GM12873 (cell line): Measurements from ENCODE around the gene GIMAP4.

Source experiments
- CTCF ChIP-seq: IDR thresholded peaks from 2 replicates; pipeline ENCODE4 v1.5.1; 2012; ENCODE audit warnings: low read depth, mild to moderate bottlenecking, moderate library complexity, low read length, control low read depth; ENCODE audit not compliant: insufficient read depth; ENCODE audit errors: missing control alignments

The GIMAP4 gene

DNA sequence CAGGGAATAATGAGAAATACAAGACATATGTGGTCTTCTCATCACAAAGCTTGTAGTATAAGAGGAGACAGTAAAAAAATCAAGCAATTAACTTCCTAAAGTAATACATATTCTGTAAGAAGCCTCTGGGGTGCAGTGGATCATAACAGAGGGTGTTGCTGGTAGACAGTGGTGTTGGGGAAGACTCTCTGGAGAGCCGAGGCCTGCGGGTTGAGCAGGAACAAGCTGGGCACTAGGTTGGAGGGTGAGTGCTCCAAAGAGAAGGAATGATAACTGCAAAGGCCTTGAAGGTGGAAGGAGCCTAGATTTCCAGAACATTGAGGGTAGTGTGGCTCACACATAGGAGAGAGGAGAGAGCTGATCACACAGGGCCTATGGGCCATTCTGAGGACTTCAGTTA lies 1.5 kb downstream of the GIMAP4 start:
- TF ChIP-seq CTCF, result no peak

DNA sequence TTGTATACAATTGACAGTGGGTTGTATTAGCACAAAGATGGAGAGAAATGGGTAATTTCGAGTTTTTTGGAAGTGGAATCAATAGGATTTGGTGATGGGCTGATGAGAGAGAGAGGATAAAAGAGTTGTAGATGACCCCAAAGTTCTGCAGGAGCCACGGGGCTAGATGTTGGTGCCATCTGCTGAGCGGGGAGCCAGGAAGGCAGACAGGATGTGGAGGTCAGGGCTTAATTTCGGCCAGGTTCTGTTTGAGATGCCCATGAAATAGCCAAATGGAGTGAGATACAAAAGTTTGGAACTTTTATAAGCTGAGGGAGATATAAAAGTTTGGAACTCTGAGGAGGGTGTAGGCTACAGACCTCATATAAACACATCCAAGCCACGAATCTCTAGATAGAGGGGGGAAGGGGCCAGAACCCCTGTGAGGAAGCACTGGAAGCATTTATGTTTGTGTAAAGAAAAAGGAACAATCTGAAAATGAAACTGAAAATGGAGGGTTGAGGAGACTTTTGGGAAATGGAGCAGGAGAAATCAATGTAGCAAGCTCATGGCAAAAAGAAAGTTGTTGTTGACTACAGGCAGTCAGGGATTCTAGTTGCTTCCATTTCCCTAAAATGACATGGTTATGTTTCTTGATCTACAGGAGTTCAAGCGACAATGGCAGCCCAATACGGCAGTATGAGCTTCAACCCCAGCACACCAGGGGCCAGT lies 2.2 kb downstream of the GIMAP4 start:
- no peak for TF ChIP-seq CTCF

DNA sequence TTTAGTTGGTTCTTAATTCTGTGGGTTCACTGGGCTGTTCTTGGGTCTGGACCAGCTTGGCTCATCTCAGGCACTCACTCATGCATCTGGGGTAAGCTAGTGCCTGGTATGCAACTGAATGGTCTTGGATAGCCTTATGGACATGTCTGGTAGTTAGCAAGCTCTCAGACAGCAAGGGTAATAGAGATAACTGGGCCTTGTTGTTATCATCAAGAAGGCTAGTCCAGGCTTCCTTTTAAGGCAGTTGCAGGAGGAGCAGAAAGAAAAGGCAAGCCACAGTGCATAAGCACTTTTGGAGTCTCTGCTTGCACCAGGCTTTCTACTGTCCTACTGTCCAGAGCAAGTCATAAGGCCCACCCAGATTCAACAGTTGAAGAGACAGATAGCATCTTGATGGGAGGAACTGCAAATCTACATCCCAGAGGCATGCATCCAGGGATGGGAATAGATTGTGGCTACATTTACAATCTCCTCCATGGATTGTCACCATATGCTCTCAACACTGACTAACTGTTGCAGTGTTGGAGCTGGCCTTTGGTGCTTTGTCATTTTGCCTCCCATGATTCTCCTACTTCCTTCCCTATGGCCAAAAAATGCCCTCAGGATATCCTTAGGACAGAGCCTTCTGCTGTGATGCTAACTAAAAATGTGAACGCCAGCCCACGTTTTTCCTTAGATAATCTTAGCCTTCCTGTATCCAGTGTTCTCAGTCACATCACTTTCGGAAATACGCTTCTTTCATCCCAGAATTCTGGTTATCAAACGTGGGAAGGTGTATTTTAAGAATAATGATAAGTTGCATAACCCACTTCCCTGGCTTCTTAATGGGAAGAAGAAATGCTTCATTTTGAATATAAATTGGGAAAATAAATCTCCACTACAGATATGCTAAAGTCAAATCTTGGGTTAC lies 3.6 kb downstream of the GIMAP4 start:
- TF ChIP-seq CTCF, result no peak

- TF ChIP-seq CTCF, result no peak
These were observed 5.3 kb downstream of the GIMAP4 start for GRCh38 chr7:150572496-150572895.

- TF ChIP-seq CTCF, result no peak
These were observed 13.6 kb downstream of the GIMAP4 start for GRCh38 chr7:150580638-150581394.

DNA sequence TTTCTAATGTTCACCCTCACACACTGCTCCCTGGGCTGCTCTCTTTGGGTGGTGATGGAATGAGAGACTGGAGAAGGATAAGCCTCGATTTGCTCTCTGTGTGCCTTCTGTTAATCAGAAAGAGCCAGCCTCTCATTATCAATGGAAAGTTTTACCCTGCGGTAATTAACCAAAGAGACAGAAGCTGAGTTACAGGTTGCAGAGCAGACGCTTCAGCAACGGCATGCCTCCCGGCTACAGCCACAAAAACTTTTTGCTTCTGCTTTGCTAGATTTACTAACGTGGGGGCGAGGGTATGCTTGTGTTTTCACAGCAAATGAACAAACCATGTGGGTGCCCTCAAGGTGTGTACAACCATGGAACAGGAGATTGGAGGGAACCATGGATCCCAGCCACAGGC lies 18.0 kb downstream of the GIMAP4 start:
- TF ChIP-seq CTCF, result no peak
